A549 (cell line): ENCODE results near the gene TLR6. TPM values are rescaled to one million over a fixed set of nuclear protein-coding genes. Genes with fewer than 3 reads are reported as not detected.
A peak's percentile ranks its signal among the peaks of the same experiment; 100 is the strongest.

Experiments
- ATAC-seq, 2 experiments: fragments of 200-7000 bp in 1 of 2; fragments of >200 bp in 1 of 2; cut with Nextera tagmentation in 1 of 2; cut with Tn5 transposase in 1 of 2; 3 replicates each; pipeline versions ENCODE4 v1.8.0 to v1.9.1; 2018 to 2020; ENCODE audit warnings: mild to moderate bottlenecking in 1 of 2, moderate library complexity in 1 of 2
- CTCF ChIA-PET: fragments of 300-600 bp; sonication (Branson Sonifier 250); formaldehyde crosslinking; extraction: SDS; loops from one replicate; lab custom pipeline; 2021; ENCODE audit warnings: antibody characterized with exemption, inconsistent platforms; lab: Yijun Ruan, JAX
- POLR2A ChIA-PET: fragments of 350-600 bp; formaldehyde crosslinking; extraction: SDS; loops from one replicate; lab custom pipeline; 2021; ENCODE audit warnings: antibody characterized with exemption, inconsistent platforms; lab: Yijun Ruan, JAX
- DNase-seq, 2 experiments: peaks; one replicate each; pipeline versions ENCODE4 v3.0.0 to v3.0.0-alpha.2; 2011 to 2016; ENCODE audit warnings: low read depth in 1 of 2, low spot score in 1 of 2
- FAIRE-seq: peaks from 2 replicates; lab custom pipeline; 2011; peaks lifted over from hg19 to GRCh38; lab: Jason Lieb, UNC
- H3K27ac ChIP-seq, 2 experiments: fragments of >200 bp; sonication (Bioruptor Twin); formaldehyde crosslinking; 3 replicates each; pipeline ENCODE4 v1.5.1; 2016 to 2017
- H3K4me1 ChIP-seq: fragments of >200 bp; sonication (Bioruptor Twin); formaldehyde crosslinking; 3 replicates; pipeline ENCODE4 v1.6.1; 2016
- H3K4me2 ChIP-seq: fragments of >200 bp; sonication (Bioruptor Twin); formaldehyde crosslinking; 3 replicates; pipeline ENCODE4 v1.6.1; 2016
- H3K4me3 ChIP-seq: fragments of >200 bp; sonication (Bioruptor Twin); formaldehyde crosslinking; 3 replicates; pipeline ENCODE4 v1.5.1; 2016
- H3K9me3 ChIP-seq: fragments of >200 bp; sonication (Bioruptor Twin); formaldehyde crosslinking; 3 replicates; pipeline ENCODE4 v1.6.1; 2016
- CBX2 ChIP-seq: fragments of 200-600 bp; sonication (generic); IDR thresholded peaks from 2 replicates; pipeline ENCODE4 v1.6.1; 2016; ENCODE audit warnings: low read depth, mild to moderate bottlenecking, borderline replicate concordance
- CBX8 ChIP-seq: fragments of 200-600 bp; sonication (generic); IDR thresholded peaks from 2 replicates; pipeline ENCODE4 v1.6.1; 2016
- CEBPB ChIP-seq, 2 experiments: fragments of >200 bp in 1 of 2; sonication (Bioruptor Twin) in 1 of 2; formaldehyde crosslinking in 1 of 2; IDR thresholded peaks; 2 replicates each; pipeline ENCODE4 v1.6.1; 2012 to 2016
- CTCF ChIP-seq: fragments of >200 bp; sonication (Bioruptor Twin); formaldehyde crosslinking; IDR thresholded peaks from 3 replicates; pipeline ENCODE4 v1.5.1; 2016
- FOSL2 ChIP-seq, 2 experiments: fragments of 450-650 bp in 1 of 2; fragments of >200 bp in 1 of 2; sonication (Bioruptor Twin) in 1 of 2; formaldehyde crosslinking; IDR thresholded peaks; 2 replicates each; pipeline versions ENCODE4 v1.5.0 to v1.6.1; 2016 to 2020; ENCODE audit warnings: mild to moderate bottlenecking in 1 of 2, moderate library complexity in 1 of 2
- FOXS1 ChIP-seq: fragments of 250-450 bp; sonication (Bioruptor Pico); IDR thresholded peaks from 2 replicates; pipeline ENCODE4 v1.5.0; 2020; ENCODE audit warnings: mild to moderate bottlenecking, moderate library complexity
- HMGXB4 ChIP-seq: fragments of 250-450 bp; sonication (Bioruptor Pico); IDR thresholded peaks from 2 replicates; pipeline ENCODE4 v1.5.0; 2021; ENCODE audit warnings: mild to moderate bottlenecking, moderate library complexity, borderline replicate concordance
- HOXA7 ChIP-seq: fragments of 250-450 bp; sonication (Bioruptor Pico); IDR thresholded peaks from 2 replicates; pipeline ENCODE4 v1.5.0; 2020; ENCODE audit warnings: mild to moderate bottlenecking, moderate library complexity
- HOXB13 ChIP-seq: fragments of 250-450 bp; sonication (Bioruptor Pico); IDR thresholded peaks from 2 replicates; pipeline ENCODE4 v1.5.0; 2020; ENCODE audit warnings: low read depth, mild to moderate bottlenecking, moderate library complexity
- HOXB5 ChIP-seq: fragments of 250-450 bp; sonication (Bioruptor Pico); IDR thresholded peaks from 2 replicates; pipeline ENCODE4 v1.5.0; 2020; ENCODE audit warnings: mild to moderate bottlenecking, moderate library complexity
- JUN ChIP-seq, 2 experiments: fragments of >200 bp; sonication (Bioruptor Twin); formaldehyde crosslinking; IDR thresholded peaks; 2 replicates in 1 of 2; 3 replicates in 1 of 2; pipeline ENCODE4 v1.6.1; 2016 to 2017
- JUNB ChIP-seq: fragments of >200 bp; sonication (Bioruptor Twin); formaldehyde crosslinking; IDR thresholded peaks from 2 replicates; pipeline ENCODE4 v1.6.1; 2016
- KDM1A ChIP-seq: fragments of 200-600 bp; sonication (generic); IDR thresholded peaks from 2 replicates; pipeline ENCODE4 v1.6.1; 2016; ENCODE audit warnings: low read depth, mild to moderate bottlenecking
- MAX ChIP-seq: IDR thresholded peaks from 2 replicates; pipeline ENCODE4 v1.6.1; 2012
- MYC ChIP-seq: IDR thresholded peaks from 2 replicates; pipeline ENCODE4 v1.6.1; 2012; ENCODE audit warnings: mild to moderate bottlenecking, inconsistent platforms, low read length, improper control_type of control experiment, borderline replicate concordance
- NFE2L2 ChIP-seq: fragments of 150-350 bp; conservative IDR thresholded peaks from 2 replicates; pipeline ENCODE4 v1.6.1; 2014; ENCODE audit warnings: low read length
- PHF8 ChIP-seq: fragments of 200-600 bp; sonication (generic); IDR thresholded peaks from 2 replicates; pipeline ENCODE4 v1.6.1; 2016; ENCODE audit warnings: low read depth, mild to moderate bottlenecking, antibody characterized with exemption, moderate library complexity, borderline replicate concordance
- POLR2AphosphoS2 ChIP-seq: conservative IDR thresholded peaks from 2 replicates; pipeline ENCODE4 v1.6.1; 2012; ENCODE audit warnings: low read length, improper control_type of control experiment, inconsistent platforms
- RAD21 ChIP-seq, 2 experiments: fragments of >200 bp in 1 of 2; sonication (Bioruptor Twin) in 1 of 2; formaldehyde crosslinking in 1 of 2; IDR thresholded peaks in 1 of 2; conservative IDR thresholded peaks in 1 of 2; 2 replicates in 1 of 2; 3 replicates in 1 of 2; pipeline ENCODE4 v1.6.1; 2012 to 2018; ENCODE audit warnings: inconsistent platforms in 1 of 2
- SMC3 ChIP-seq: fragments of >200 bp; sonication (Bioruptor Twin); formaldehyde crosslinking; IDR thresholded peaks from 3 replicates; pipeline ENCODE4 v1.6.1; 2018; ENCODE audit warnings: inconsistent platforms
- SREBF2 ChIP-seq: fragments of 450-650 bp; IDR thresholded peaks from 2 replicates; pipeline ENCODE4 v1.6.1; 2014; ENCODE audit warnings: mild to moderate bottlenecking, moderate library complexity
- TFCP2L1 ChIP-seq: fragments of 250-450 bp; sonication (Bioruptor Pico); IDR thresholded peaks from 2 replicates; pipeline ENCODE4 v1.5.0; 2021; ENCODE audit warnings: mild to moderate bottlenecking
- ZC3H11A ChIP-seq: fragments of 450-650 bp; IDR thresholded peaks from 2 replicates; pipeline ENCODE4 v1.6.1; 2014; ENCODE audit warnings: antibody characterized with exemption, mild to moderate bottlenecking
- ZFP36 ChIP-seq: fragments of 450-650 bp; IDR thresholded peaks from 2 replicates; pipeline ENCODE4 v1.6.1; 2014; ENCODE audit warnings: borderline replicate concordance; ENCODE audit not compliant: partially characterized antibody
- ZNF302 ChIP-seq: fragments of 250-450 bp; sonication (Bioruptor Pico); IDR thresholded peaks from 2 replicates; pipeline ENCODE4 v1.9.0; 2021; ENCODE audit warnings: inconsistent platforms, mild to moderate bottlenecking, moderate library complexity
- ZSCAN20 ChIP-seq: fragments of 250-450 bp; sonication (Bioruptor Pico); IDR thresholded peaks from 2 replicates; pipeline ENCODE4 v1.8.0; 2022; ENCODE audit warnings: mild to moderate bottlenecking, moderate library complexity
- WGBS: methylation state at CpG from one replicate; pipeline ENCODE4 v1.1.6; 2017; ENCODE audit errors: missing lambda C conversion rate; 5-methylcytosine and 5-hydroxymethylcytosine counted together
- polyA plus RNA-seq, 4 experiments: library from polyadenylated mRNA; depleted of rRNA in 3 of 4; stranded (reverse); fragments of >200 nt; fragmentation: RNase III in 1 of 4; extraction: RNeasy Plus Mini Kit Qiagen cat#74134 plus additional on column Dnase treatment in 1 of 4; gene quantifications; 2 replicates in 3 of 4; 3 replicates in 1 of 4; pipeline ENCODE4 v1.2.3, GENCODE V29; 2011 to 2017
- TF ChIP-seq, protein P1 (sequence below): fragments of 450-650 bp; IDR thresholded peaks from 2 replicates; pipeline ENCODE4 v1.6.1; 2014; ENCODE audit warnings: antibody characterized with exemption

TLR6 gene
- polyA plus RNA-seq, 2 of the 4 experiments (the other 2 are of a cell fraction), result 5.6 to 11.5 TPM

- Histone ChIP-seq H3K4me2 (peak overlapping the region; percentile 95), H3K9me3 (no peaks in the 10 kb centered on the region), H3K4me1 (peaks cover 14% of the 10 kb centered on the region), H3K27ac (peak overlapping the region; percentile 85 to 94), H3K4me3 (peak overlapping the region; percentile 49)
- WGBS, result 3% methylated on average over 3 of the region's 3 CpGs
- POLR2A ChIA-PET, result no interaction called here
- DNase-seq, result peak; percentile 67 to 88
- ATAC-seq, result peak; percentile 86 to 93
- CTCF ChIA-PET, result interaction anchor here (0.6 to 0.8 kb wide), 2 partner anchors 98 to 128 kb away, joined by 3 to 7 read pairs; no protein-coding TSS in a partner anchor
- TF ChIP-seq HOXA7 (CRISPR knock-in tag), result 0 out of 2 replicates have a peak, but pooled peaks have one; percentile 21
- TF ChIP-seq JUN (IDR thresholded peaks at IDR 0.05), result peak in 1 of 2 experiments; percentile 59; a peak in 1 of 5 replicates
- peak; percentile 78 for TF ChIP-seq JUNB
- no peak for TF ChIP-seq CBX2
- 0 out of 2 replicates have a peak, but pooled peaks have one; percentile 19 for TF ChIP-seq HOXB13 (CRISPR knock-in tag)
- TF ChIP-seq MYC, result no peak
- TF ChIP-seq ZNF302 (CRISPR knock-in tag), result no peak
- no peak for TF ChIP-seq KDM1A
- TF ChIP-seq CTCF, result no peak
- TF ChIP-seq MAX, result peak; percentile 55; the same call in 1 of the 2 replicates
- TF ChIP-seq TFCP2L1, result no peak
- TF ChIP-seq FOSL2 (IDR thresholded peaks at IDR 0.05), result peak; percentile 81
- peak; percentile 89 for TF ChIP-seq FOSL2 (CRISPR knock-in tag; IDR thresholded peaks at IDR 0.05)
- TF ChIP-seq POLR2AphosphoS2, result no peak
- peak; percentile 77 to 89 for TF ChIP-seq CEBPB (IDR thresholded peaks at IDR 0.05)
- no peak for TF ChIP-seq ZC3H11A
- no peak; the same call in 1 of the 2 replicates for TF ChIP-seq NFE2L2
- FAIRE-seq, result peak; percentile 39
These were observed 908 bp upstream of the TLR6 start for GRCh38 chr4:38857354-38858096.

GRCh38 chr4:38856046-38856445, 571 bp downstream of the TLR6 start:
- no peak for TF ChIP-seq CBX2
- TF ChIP-seq SREBF2, result no peak
- no peak for TF ChIP-seq CBX8
- TF ChIP-seq, protein P1, sequence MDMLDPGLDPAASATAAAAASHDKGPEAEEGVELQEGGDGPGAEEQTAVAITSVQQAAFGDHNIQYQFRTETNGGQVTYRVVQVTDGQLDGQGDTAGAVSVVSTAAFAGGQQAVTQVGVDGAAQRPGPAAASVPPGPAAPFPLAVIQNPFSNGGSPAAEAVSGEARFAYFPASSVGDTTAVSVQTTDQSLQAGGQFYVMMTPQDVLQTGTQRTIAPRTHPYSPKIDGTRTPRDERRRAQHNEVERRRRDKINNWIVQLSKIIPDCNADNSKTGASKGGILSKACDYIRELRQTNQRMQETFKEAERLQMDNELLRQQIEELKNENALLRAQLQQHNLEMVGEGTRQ, result no peak
- TF ChIP-seq ZNF302 (CRISPR knock-in tag), result no peak
- no peak for TF ChIP-seq ZFP36
- no peak for TF ChIP-seq HMGXB4 (CRISPR knock-in tag)
- TF ChIP-seq HOXB5 (CRISPR knock-in tag), result no peak
- TF ChIP-seq CTCF, result no peak
- no peak for TF ChIP-seq PHF8
- no peak for TF ChIP-seq SMC3
- TF ChIP-seq HOXA7 (CRISPR knock-in tag), result no peak
- no peak for TF ChIP-seq ZSCAN20 (CRISPR knock-in tag)
- no peak for TF ChIP-seq RAD21 (conservative IDR thresholded peaks at IDR 0.05 in 1 of 2, IDR thresholded peaks at IDR 0.05 in 1 of 2)
- TF ChIP-seq FOXS1 (CRISPR knock-in tag), result no peak
- no peaks in the 10 kb centered on the region for H3K9me3 ChIP-seq
- H3K4me1 ChIP-seq, result peaks cover 14% of the 10 kb centered on the region
- ChIA-PET POLR2A (no interaction called here), CTCF (interaction anchor here (0.5 to 1.7 kb wide), 13 partner anchors 9 to 1051 kb away, joined by 3 to 8 read pairs (median 3); no protein-coding TSS in a partner anchor)
- H3K4me3 ChIP-seq, result peak overlapping the region; percentile 49
- ATAC-seq (peak; percentile 42 to 58; a peak in 4 of 6 replicates), FAIRE-seq (no peak), DNase-seq (peak in 1 of 2 experiments; percentile 39)
- H3K27ac ChIP-seq, result peak overlapping the region; percentile 81 to 85
- WGBS, result 2% methylated on average over 4 of the region's 4 CpGs
- H3K4me2 ChIP-seq, result peak overlapping the region; percentile 95
